ENCODE measurements around the gene SLC49A4. TPM values are rescaled to one million over a fixed set of nuclear protein-coding genes. Genes with fewer than 3 reads are reported as not detected.

The SLC49A4 gene
- total RNA-seq, 3 donors from 2014 or later = 1.7 to 2.0 (median 1.7) TPM

DNA sequence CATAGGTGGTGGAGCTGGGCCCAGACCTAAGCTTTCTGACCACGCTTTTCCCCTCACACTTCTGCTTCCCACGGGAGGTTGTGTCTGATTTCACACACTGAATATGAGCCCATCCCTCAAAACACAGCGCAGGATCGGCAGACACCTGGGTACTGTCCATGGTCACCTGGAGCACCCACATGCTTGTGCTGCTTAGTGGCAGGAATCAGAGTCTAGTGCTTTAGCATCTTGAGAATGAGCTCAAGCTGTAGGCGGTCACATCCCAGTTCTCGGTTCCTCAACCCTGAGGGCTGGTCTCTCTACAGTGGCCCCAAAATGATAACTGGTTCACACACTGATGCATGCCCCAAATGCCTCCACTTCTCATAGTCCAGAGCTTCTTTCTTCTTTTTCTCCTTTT, 121.7 kb downstream of the SLC49A4 start:
- H3K4me3 Mint-ChIP-seq = no peak overlapping the region
- H3K9me3 Mint-ChIP-seq = no peaks in the 10 kb centered on the region
- no peak for DNase-seq
- ATAC-seq = no peak
- peaks cover 8% of the 10 kb centered on the region for H3K4me1 Mint-ChIP-seq (ENCODE audit: low read depth)
- no peaks in the 10 kb centered on the region for H3K36me3 Mint-ChIP-seq (ENCODE audit: insufficient read depth)
- H3K27me3 Mint-ChIP-seq (ENCODE audit: low read depth) = peaks cover 34% of the 10 kb centered on the region

DNA sequence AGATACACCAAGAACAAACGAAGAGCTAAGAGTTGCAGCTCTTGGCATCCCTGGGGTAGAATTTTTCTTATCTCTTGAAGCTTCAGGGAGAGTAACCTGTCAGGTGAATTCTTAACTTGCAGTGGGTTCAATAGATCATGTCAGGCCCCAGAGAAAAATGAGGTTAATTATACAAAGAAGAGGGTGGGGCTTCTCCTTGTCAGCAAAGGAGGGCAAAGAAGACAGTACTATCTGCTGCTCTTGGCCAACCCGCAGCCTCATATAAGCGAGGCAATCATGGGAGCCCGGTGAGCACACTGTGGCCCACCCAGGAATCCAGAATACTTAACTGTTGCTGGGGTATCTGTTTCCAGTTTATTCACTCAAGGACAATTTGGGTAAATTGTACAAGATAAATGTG, 122.5 kb downstream of the SLC49A4 start:
- Mint-ChIP-seq H3K27me3 (ENCODE audit: low read depth) (peaks cover 27% of the 10 kb centered on the region), H3K9me3 (no peaks in the 10 kb centered on the region), H3K4me1 (ENCODE audit: low read depth) (peaks cover 8% of the 10 kb centered on the region), H3K4me3 (no peak overlapping the region), H3K36me3 (ENCODE audit: insufficient read depth) (no peaks in the 10 kb centered on the region)
- DNase-seq = no peak
- no peak for ATAC-seq

- no peak overlapping the region for H3K4me3 Mint-ChIP-seq
- no peaks in the 10 kb centered on the region for H3K9me3 Mint-ChIP-seq
- ATAC-seq (no peak), DNase-seq (no peak)
- peaks cover 9% of the 10 kb centered on the region for H3K4me1 Mint-ChIP-seq (ENCODE audit: low read depth)
- peaks cover 24% of the 10 kb centered on the region for H3K27me3 Mint-ChIP-seq (ENCODE audit: low read depth)
- no peaks in the 10 kb centered on the region for H3K36me3 Mint-ChIP-seq (ENCODE audit: insufficient read depth)
Observed at GRCh38 chr3:122918576-122919290, 123.9 kb downstream of the SLC49A4 start.

- H3K36me3 Mint-ChIP-seq (ENCODE audit: insufficient read depth) = no peaks in the 10 kb centered on the region
- H3K4me1 Mint-ChIP-seq (ENCODE audit: low read depth) = peaks cover 9% of the 10 kb centered on the region
- H3K9me3 Mint-ChIP-seq = no peaks in the 10 kb centered on the region
- H3K4me3 Mint-ChIP-seq = no peak overlapping the region
- DNase-seq (no peak), ATAC-seq (no peak)
- H3K27me3 Mint-ChIP-seq (ENCODE audit: low read depth) = peaks cover 20% of the 10 kb centered on the region
Observed at GRCh38 chr3:122919291-122919610, 124.4 kb downstream of the SLC49A4 start.

GRCh38 chr3:122920986-122921385, 126.1 kb downstream of the SLC49A4 start:
- no peaks in the 10 kb centered on the region for H3K36me3 Mint-ChIP-seq (ENCODE audit: insufficient read depth)
- no peaks in the 10 kb centered on the region for H3K9me3 Mint-ChIP-seq
- H3K27me3 Mint-ChIP-seq (ENCODE audit: low read depth) = peaks cover 19% of the 10 kb centered on the region
- ATAC-seq (no peak), DNase-seq (no peak)
- no peak overlapping the region for H3K4me3 Mint-ChIP-seq
- peaks cover 7% of the 10 kb centered on the region for H3K4me1 Mint-ChIP-seq (ENCODE audit: low read depth)

GRCh38 chr3:122921791-122922651, 127.2 kb downstream of the SLC49A4 start:
- Mint-ChIP-seq H3K27me3 (ENCODE audit: low read depth) (peaks cover 19% of the 10 kb centered on the region), H3K36me3 (ENCODE audit: insufficient read depth) (no peaks in the 10 kb centered on the region), H3K4me1 (ENCODE audit: low read depth) (peaks cover 2% of the 10 kb centered on the region), H3K9me3 (no peaks in the 10 kb centered on the region), H3K4me3 (peak overlapping the region; percentile 37)
- ATAC-seq (peak; percentile 74 to 78), DNase-seq (no peak)

DNA sequence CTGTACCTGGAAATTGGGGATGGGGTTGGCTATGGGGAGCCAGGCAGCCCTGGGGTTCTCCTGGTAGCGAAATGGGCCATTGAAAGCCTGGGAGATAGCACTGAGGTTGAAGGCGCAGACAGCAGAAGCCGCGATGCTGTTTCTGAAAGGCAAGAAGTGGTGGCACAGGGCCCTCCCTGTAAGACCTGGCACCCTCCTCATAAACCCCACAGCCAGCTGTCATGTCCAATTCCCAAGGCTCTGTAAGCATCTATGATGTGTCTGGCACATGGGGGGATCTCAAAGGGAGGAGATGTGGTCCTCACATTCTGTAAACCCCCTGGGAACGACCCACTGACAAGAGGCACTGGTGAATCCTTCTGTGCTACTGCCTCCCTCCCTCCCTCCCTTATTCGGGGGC, 128.7 kb downstream of the SLC49A4 start:
- Mint-ChIP-seq H3K4me1 (ENCODE audit: low read depth) (peaks cover 2% of the 10 kb centered on the region), H3K9me3 (no peaks in the 10 kb centered on the region), H3K36me3 (ENCODE audit: insufficient read depth) (no peaks in the 10 kb centered on the region), H3K4me3 (no peak overlapping the region), H3K27me3 (ENCODE audit: low read depth) (peaks cover 20% of the 10 kb centered on the region)
- no peak for DNase-seq
- ATAC-seq = no peak

DNA sequence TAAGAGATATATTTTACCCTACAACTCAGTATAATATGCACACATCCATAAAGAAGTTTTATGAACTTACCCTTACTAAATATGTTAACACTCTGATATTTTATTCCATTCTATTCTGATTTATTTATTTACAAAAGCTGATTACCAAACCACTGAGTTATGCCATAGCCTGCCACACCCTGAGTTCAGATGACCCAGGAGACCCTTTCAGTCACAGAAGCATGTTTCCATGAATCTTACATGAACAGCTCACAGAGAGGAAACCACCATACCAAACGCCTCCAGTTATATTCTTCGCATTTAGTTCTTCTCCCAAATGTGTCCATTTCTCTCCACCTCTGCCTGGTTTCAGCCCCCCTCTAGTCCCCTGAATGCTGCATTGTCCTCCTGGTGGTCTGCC, 129.2 kb downstream of the SLC49A4 start:
- Mint-ChIP-seq H3K9me3 (no peaks in the 10 kb centered on the region), H3K27me3 (ENCODE audit: low read depth) (peaks cover 19% of the 10 kb centered on the region), H3K4me1 (ENCODE audit: low read depth) (peaks cover 2% of the 10 kb centered on the region), H3K4me3 (no peak overlapping the region), H3K36me3 (ENCODE audit: insufficient read depth) (no peaks in the 10 kb centered on the region)
- DNase-seq (no peak), ATAC-seq (no peak)

DNA sequence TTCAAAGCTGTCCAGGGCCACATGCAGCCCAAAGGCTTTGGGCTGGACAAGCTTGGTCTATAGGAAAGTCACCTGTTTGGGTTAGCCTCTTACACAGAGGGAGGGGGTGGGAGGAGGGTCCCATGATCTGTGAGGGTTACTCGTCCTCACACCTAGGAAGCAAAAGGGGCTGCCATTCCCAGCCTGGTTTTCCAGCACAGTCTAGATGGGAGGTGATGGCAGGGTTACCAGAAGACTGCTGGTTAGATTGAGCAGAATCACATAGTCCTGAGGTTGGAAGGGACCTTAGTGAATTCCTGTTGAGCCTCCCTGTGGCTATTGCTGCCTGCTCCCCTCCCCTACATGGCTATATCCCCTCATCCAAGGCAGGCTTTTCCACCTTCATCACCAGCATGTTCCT, 130.9 kb downstream of the SLC49A4 start:
- no peak for DNase-seq
- Mint-ChIP-seq H3K4me3 (no peak overlapping the region), H3K27me3 (ENCODE audit: low read depth) (peaks cover 4% of the 10 kb centered on the region), H3K9me3 (no peaks in the 10 kb centered on the region), H3K4me1 (ENCODE audit: low read depth) (peaks cover 2% of the 10 kb centered on the region), H3K36me3 (ENCODE audit: insufficient read depth) (no peaks in the 10 kb centered on the region)
- ATAC-seq = no peak

GRCh38 chr3:122926322-122926721, 131.5 kb downstream of the SLC49A4 start:
- DNase-seq (no peak), ATAC-seq (no peak)
- Mint-ChIP-seq H3K9me3 (no peaks in the 10 kb centered on the region), H3K36me3 (ENCODE audit: insufficient read depth) (no peaks in the 10 kb centered on the region), H3K27me3 (ENCODE audit: low read depth) (peaks cover 4% of the 10 kb centered on the region), H3K4me3 (no peak overlapping the region), H3K4me1 (ENCODE audit: low read depth) (peaks cover 2% of the 10 kb centered on the region)

- peaks cover 2% of the 10 kb centered on the region for H3K27me3 Mint-ChIP-seq (ENCODE audit: low read depth)
- no peak for ATAC-seq
- H3K9me3 Mint-ChIP-seq = no peaks in the 10 kb centered on the region
Observed at GRCh38 chr3:122926811-122927210, 131.9 kb downstream of the SLC49A4 start.

DNA sequence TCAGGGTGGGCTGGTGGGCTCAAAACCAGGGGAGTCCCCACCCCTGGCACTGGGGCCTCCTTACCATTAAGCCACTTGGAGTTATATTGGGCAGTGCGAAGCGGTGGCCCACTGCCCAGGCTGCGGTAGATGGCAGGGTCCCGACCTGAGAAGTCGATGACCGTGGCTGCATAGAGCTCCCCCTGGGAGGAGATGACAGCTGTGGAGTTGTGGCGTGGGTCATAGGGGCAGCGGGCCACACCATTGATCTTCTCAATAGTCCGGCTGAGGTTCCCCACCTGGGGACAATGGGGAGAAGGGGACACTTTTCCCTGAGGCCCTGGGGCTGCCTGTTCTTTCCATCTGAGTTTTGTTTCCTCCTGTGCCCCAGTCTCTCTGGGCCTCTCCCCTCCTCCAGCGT, 132.9 kb downstream of the SLC49A4 start:
- ATAC-seq (no peak), DNase-seq (no peak)
- Mint-ChIP-seq H3K27me3 (ENCODE audit: low read depth) (peaks cover 2% of the 10 kb centered on the region), H3K36me3 (ENCODE audit: insufficient read depth) (no peaks in the 10 kb centered on the region), H3K4me3 (no peak overlapping the region), H3K4me1 (ENCODE audit: low read depth) (peaks cover under 1% of the 10 kb centered on the region), H3K9me3 (no peaks in the 10 kb centered on the region)

More at GRCh38 chr3:122926811-122927210, 131.9 kb downstream of the SLC49A4 start:
- Mint-ChIP-seq H3K4me1 (ENCODE audit: low read depth) (peaks cover 2% of the 10 kb centered on the region), H3K4me3 (no peak overlapping the region), H3K36me3 (ENCODE audit: insufficient read depth) (no peaks in the 10 kb centered on the region)
- no peak for DNase-seq

GRCh38 chr3:122928396-122929187, 133.7 kb downstream of the SLC49A4 start:
- Mint-ChIP-seq H3K9me3 (no peaks in the 10 kb centered on the region), H3K4me1 (ENCODE audit: low read depth) (no peaks in the 10 kb centered on the region), H3K27me3 (ENCODE audit: low read depth) (peaks cover 2% of the 10 kb centered on the region), H3K36me3 (ENCODE audit: insufficient read depth) (no peaks in the 10 kb centered on the region), H3K4me3 (no peak overlapping the region)
- DNase-seq (no peak), ATAC-seq (no peak)

DNA sequence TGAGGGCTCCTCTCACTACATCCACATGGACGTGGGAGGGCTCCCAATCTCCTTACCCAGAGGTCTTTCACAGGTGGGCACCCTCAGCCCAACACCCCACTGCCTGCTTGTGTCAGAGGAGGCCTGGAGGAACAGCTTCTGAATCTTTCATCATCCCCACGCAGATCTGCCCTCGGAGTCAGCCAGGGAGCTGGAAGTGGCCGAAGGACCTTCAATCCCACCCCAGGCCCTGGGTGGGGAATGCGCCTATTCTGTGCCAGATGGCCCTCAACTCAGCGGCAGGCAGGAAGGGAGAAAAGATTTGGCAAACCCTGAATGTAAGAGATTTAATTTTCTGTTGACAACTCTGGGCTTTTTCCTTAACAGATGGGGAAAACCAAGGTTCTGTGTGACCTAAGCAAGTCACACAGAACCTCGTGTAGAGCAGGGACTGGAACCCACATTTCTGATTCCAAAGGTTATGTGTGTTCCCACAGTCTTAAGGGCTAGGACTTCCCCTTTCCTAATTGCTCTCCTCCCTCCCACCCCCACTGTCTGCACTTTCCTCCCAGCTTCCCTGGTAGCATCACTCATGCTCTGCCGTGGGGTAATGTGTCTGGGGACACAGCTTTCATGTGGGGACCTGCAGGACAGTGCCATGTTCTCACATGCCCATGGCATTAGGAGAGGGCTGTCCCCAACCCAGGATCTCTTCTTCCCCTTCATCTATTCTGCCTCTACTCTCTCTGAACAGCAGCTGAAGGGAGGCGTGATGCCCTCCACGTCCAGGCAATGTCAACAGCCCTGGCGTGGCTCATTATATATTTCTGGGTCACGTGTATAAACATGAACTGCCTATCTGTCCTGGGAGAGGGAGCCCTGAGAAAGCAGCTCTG, 134.6 kb downstream of the SLC49A4 start:
- Mint-ChIP-seq H3K4me3 (no peak overlapping the region), H3K9me3 (no peaks in the 10 kb centered on the region), H3K36me3 (ENCODE audit: insufficient read depth) (no peaks in the 10 kb centered on the region), H3K4me1 (ENCODE audit: low read depth) (no peaks in the 10 kb centered on the region), H3K27me3 (ENCODE audit: low read depth) (peaks cover 2% of the 10 kb centered on the region)
- DNase-seq (no peak), ATAC-seq (no peak)

Measured in activated T-cell treated with anti-CD3 and anti-CD28 coated beads, Interleukin-2, amount 50 U/mL, for 4 hours (primary cell).